Adrenal gland (tissue), 5 donors: ENCODE data around the gene GABPB2.

Experiments used
- CTCF ChIP-seq, 6 experiments: fragments of 450-650 bp in 4 of 6; fragments of 200-600 bp in 2 of 6; sonication (generic) in 1 of 6; IDR thresholded peaks; 1 replicate in 5 of 6; 2 replicates in 1 of 6; pipeline versions ENCODE4 v1.5.1 to v1.8.0; 2016 to 2021; ENCODE audit warnings: antibody characterized with exemption in 6 of 6, mild to moderate bottlenecking in 2 of 6, moderate library complexity in 1 of 6
- POLR2A ChIP-seq, 2 donors: fragments of 450-650 bp; IDR thresholded peaks; one replicate each; pipeline ENCODE4 v1.6.1; 2017; ENCODE audit warnings: antibody characterized with exemption in 2 of 2, mild to moderate bottlenecking in 2 of 2, moderate library complexity in 1 of 2
- donor health status: DM: no; HTN: no; CAD: no.

- TF ChIP-seq CTCF (IDR thresholded peaks at IDR 0.05) (no peak), POLR2A (IDR thresholded peaks at IDR 0.05) (no peak)
Observed at GRCh38 chr1:151043163-151043562, 27.4 kb upstream of the GABPB2 start.
